Astrocyte (in vitro differentiated cells and primary cell): ENCODE results near the gene LAMC1.

Experiments
- EZH2 ChIP-seq: IDR thresholded peaks from 2 replicates; pipeline ENCODE4 v1.6.1; 2012; ENCODE audit warnings: mild to moderate bottlenecking, low read length, inconsistent platforms; ENCODE audit not compliant: insufficient read depth
- TF ChIP-seq, protein P1 (sequence below): IDR thresholded peaks from 2 replicates; pipeline ENCODE4 v1.5.1; 2011; ENCODE audit warnings: low read depth, mild to moderate bottlenecking, inconsistent platforms, low read length, moderate library complexity; ENCODE audit not compliant: insufficient read depth

DNA sequence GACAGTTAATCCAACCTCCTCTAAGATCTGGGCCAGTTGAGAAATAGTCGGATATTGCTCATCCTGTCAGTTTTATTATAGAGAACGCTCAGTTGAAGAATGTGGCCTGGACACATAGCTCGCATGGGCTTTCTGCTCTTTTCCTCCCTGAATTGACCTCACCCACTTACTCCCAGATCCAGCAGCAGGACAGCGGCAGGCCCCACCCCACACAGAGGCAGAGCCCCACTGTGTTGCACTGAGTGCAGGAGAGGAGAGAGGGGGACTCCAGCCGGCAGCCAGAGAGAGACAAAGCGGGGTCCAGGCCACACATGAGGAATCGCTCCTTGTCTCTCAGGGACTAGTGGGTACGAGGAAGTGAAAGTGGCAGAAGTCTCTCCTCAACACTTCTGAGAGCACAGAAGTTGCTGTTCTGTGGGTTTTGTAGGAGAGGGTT, 78.6 kb downstream of the LAMC1 start:
- TF ChIP-seq, protein P1, sequence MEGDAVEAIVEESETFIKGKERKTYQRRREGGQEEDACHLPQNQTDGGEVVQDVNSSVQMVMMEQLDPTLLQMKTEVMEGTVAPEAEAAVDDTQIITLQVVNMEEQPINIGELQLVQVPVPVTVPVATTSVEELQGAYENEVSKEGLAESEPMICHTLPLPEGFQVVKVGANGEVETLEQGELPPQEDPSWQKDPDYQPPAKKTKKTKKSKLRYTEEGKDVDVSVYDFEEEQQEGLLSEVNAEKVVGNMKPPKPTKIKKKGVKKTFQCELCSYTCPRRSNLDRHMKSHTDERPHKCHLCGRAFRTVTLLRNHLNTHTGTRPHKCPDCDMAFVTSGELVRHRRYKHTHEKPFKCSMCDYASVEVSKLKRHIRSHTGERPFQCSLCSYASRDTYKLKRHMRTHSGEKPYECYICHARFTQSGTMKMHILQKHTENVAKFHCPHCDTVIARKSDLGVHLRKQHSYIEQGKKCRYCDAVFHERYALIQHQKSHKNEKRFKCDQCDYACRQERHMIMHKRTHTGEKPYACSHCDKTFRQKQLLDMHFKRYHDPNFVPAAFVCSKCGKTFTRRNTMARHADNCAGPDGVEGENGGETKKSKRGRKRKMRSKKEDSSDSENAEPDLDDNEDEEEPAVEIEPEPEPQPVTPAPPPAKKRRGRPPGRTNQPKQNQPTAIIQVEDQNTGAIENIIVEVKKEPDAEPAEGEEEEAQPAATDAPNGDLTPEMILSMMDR = no peak
- TF ChIP-seq EZH2 = no peak
